Medulla oblongata (tissue), 1 donor: ENCODE measurements around the gene DAP.
"Not testable (repeated sequence)": the region's sequence is repeated elsewhere in the genome, so short reads cannot be mapped to it uniquely, and the experiment has no call there.

Source experiments
- DNase-seq: peaks from one replicate; pipeline ENCODE4 v3.0.0-alpha.2; 2015; ENCODE audit errors: extremely low spot score

Gene DAP

GRCh38 chr5:10654566-10654965 is 106.5 kb downstream of the DAP start:
- no peak for DNase-seq

- no peak for DNase-seq
Observed at GRCh38 chr5:10653751-10654400, 107.2 kb downstream of the DAP start.

- no peak for DNase-seq
Observed at GRCh38 chr5:10653043-10653442, 108.0 kb downstream of the DAP start.

GRCh38 chr5:10652606-10653005 is 108.4 kb downstream of the DAP start:
- DNase-seq: no peak

GRCh38 chr5:10652151-10652550 is 108.9 kb downstream of the DAP start:
- no peak for DNase-seq

- DNase-seq: no peak
Observed at GRCh38 chr5:10649666-10650380, 111.2 kb downstream of the DAP start.

- no peak for DNase-seq
Observed at GRCh38 chr5:10648806-10649665, 112.0 kb downstream of the DAP start.

GRCh38 chr5:10647640-10648039 is 113.4 kb downstream of the DAP start:
- DNase-seq: no peak

GRCh38 chr5:10645671-10646070 is 115.4 kb downstream of the DAP start:
- DNase-seq: no peak

- DNase-seq: no peak
Observed at GRCh38 chr5:10645146-10645545, 115.9 kb downstream of the DAP start.

- DNase-seq: no peak
Observed at GRCh38 chr5:10644192-10644591, 116.8 kb downstream of the DAP start.

GRCh38 chr5:10642367-10642766 is 118.7 kb downstream of the DAP start:
- no peak for DNase-seq

GRCh38 chr5:10639846-10640368 is 121.1 kb downstream of the DAP start:
- no peak for DNase-seq

GRCh38 chr5:10638723-10639122 is 122.3 kb downstream of the DAP start:
- not testable (repeated sequence) for DNase-seq

- DNase-seq: no peak
Observed at GRCh38 chr5:10637944-10638343, 123.1 kb downstream of the DAP start.

- DNase-seq: no peak
Observed at GRCh38 chr5:10636363-10637142, 124.5 kb downstream of the DAP start.

- no peak for DNase-seq
Observed at GRCh38 chr5:10635867-10636350, 125.1 kb downstream of the DAP start.

GRCh38 chr5:10635257-10635866 is 125.7 kb downstream of the DAP start:
- DNase-seq: no peak

- DNase-seq: no peak
Observed at GRCh38 chr5:10634562-10634961, 126.5 kb downstream of the DAP start.

- no peak for DNase-seq
Observed at GRCh38 chr5:10634050-10634449, 127.0 kb downstream of the DAP start.
